Epithelial cell of esophagus (primary cell): ENCODE measurements around the gene IPO5.
A peak's percentile ranks its signal among the peaks of the same experiment; 100 is the strongest.
"Not testable (repeated sequence)": the region's sequence is repeated elsewhere in the genome, so short reads cannot be mapped to it uniquely, and the experiment has no call there.

ENCODE experiments used
- DNase-seq: peaks from one replicate; pipeline ENCODE4 v3.0.0; 2010; ENCODE audit warnings: low read depth
- H3K4me3 ChIP-seq: 2 replicates; pipeline ENCODE4 v1.5.1; 2011; ENCODE audit warnings: mild to moderate bottlenecking, low read length, control low read depth
- TF ChIP-seq, protein P1 (sequence below): IDR thresholded peaks from 2 replicates; pipeline ENCODE4 v1.5.1; 2011; ENCODE audit warnings: low read depth, mild to moderate bottlenecking, low read length, control low read depth, inconsistent platforms; ENCODE audit not compliant: insufficient read depth; ENCODE audit errors: missing control alignments

The IPO5 gene

DNA sequence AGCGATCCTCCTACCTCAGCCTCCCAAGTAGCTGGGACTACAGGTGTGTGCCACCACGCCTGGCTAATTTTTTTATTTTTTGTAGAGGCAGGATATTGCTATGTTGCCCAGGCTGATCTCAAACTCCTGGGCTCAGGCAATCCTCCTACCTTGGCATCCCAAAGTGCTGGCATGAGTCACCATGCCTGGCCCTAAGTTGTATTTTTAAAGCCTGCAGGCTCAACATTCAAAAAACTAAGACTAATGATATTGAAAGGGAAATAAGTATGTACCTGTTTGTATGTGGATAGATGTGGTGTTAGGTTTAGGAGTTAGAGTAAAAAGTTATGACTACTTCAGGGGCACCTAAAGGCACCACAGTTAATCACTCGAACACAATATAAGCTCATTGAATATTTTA is 5.4 kb upstream of the IPO5 start:
- DNase-seq: peak; percentile 83
- H3K4me3 ChIP-seq: no peak overlapping the region
- TF ChIP-seq, protein P1, sequence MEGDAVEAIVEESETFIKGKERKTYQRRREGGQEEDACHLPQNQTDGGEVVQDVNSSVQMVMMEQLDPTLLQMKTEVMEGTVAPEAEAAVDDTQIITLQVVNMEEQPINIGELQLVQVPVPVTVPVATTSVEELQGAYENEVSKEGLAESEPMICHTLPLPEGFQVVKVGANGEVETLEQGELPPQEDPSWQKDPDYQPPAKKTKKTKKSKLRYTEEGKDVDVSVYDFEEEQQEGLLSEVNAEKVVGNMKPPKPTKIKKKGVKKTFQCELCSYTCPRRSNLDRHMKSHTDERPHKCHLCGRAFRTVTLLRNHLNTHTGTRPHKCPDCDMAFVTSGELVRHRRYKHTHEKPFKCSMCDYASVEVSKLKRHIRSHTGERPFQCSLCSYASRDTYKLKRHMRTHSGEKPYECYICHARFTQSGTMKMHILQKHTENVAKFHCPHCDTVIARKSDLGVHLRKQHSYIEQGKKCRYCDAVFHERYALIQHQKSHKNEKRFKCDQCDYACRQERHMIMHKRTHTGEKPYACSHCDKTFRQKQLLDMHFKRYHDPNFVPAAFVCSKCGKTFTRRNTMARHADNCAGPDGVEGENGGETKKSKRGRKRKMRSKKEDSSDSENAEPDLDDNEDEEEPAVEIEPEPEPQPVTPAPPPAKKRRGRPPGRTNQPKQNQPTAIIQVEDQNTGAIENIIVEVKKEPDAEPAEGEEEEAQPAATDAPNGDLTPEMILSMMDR: no peak

GRCh38 chr13:97949316-97949715 is 4.2 kb upstream of the IPO5 start:
- not testable (repeated sequence) for H3K4me3 ChIP-seq
- peak; percentile 36 for DNase-seq

- no peak for DNase-seq
- no peak overlapping the region for H3K4me3 ChIP-seq
- TF ChIP-seq, protein P1: no peak
Observed at GRCh38 chr13:97951376-97951775, 2.1 kb upstream of the IPO5 start.

GRCh38 chr13:97952831-97953230 is 644 bp upstream of the IPO5 start:
- DNase-seq: not testable (repeated sequence)

DNA sequence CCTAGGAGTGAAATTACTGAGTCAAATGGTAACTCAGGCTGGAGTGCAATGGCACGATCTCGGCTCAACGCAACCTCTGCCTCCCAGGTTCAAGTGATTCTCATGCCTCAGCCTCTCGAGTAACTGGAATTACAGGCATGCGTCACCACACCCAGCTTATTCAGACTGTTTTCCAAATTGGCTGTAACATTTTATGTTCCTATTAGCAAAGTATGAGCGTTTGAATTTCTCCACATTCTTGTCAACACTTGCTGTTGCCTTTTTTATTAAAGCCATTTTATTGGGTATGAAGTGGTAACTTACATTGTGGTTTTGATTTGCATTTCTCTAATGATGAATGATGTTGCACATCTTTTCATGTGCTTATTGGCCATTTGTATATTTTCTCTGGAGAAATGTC is 7.9 kb downstream of the IPO5 start:
- DNase-seq: peak; percentile 33
- no peak overlapping the region for H3K4me3 ChIP-seq
- TF ChIP-seq, protein P1: no peak

More at GRCh38 chr13:97952831-97953230, 644 bp upstream of the IPO5 start:
- H3K4me3 ChIP-seq: not testable (repeated sequence)

DNA sequence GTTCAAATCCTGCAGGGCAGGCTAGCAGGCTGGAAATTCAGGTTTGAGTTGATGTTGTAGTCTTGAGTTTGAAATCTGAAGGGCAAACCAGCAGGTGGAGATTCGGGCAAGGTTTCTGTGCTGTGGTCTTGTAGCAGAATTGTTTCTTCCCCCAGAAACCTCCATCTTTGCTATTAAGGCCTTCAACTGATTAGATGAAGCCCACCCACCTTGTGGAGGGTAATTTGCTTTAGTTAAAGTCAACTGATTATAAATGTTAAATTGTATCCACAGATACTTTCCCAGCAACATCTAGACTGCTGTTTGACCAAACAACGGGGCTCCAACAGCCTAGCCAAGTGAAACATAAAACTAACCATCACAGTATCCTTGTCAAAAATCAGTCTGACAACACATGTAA is 9.4 kb downstream of the IPO5 start:
- TF ChIP-seq, protein P1: no peak
- DNase-seq: no peak
- no peak overlapping the region for H3K4me3 ChIP-seq

DNA sequence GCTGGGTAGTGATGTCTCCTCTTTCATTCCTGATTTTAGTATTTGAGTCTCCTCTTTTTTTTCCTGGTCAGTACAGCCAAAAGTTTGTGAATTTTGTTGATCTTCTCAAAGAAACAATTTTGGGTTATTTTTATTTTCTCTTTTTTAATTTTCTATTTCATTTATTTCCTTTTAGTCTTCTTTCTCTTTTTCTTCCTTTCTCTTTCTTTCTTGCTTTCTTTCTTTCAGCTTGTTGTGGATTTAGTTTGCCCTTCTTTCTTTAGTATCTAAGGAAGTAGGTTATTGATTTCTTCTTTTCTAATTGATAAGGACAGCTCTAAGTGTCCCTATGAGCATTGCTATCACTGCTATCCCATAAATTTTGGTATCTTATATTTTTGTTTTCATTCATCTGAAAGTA is 13.8 kb downstream of the IPO5 start:
- TF ChIP-seq, protein P1: no peak
- no peak for DNase-seq
- no peak overlapping the region for H3K4me3 ChIP-seq

GRCh38 chr13:97967948-97968347 is 14.5 kb downstream of the IPO5 start:
- DNase-seq: no peak
- TF ChIP-seq, protein P1: no peak
- no peak overlapping the region for H3K4me3 ChIP-seq
